ENCODE measurements around the gene CSF3. TPM values are rescaled to one million over a fixed set of nuclear protein-coding genes. Genes with fewer than 3 reads are reported as not detected.

Gene CSF3
- total RNA-seq, 6 experiments from 2014 or later: 0.31 TPM; not detected in 5

- ATAC-seq (peak; percentile 4 to 51 (median 30)), DNase-seq (peak in 1 of 3 donors; percentile 51)
- peaks cover 0 to 63% (median 13%) of the 10 kb centered on the region in 4 donors for H3K36me3 ChIP-seq
- H3K4me1 ChIP-seq: peaks cover 0 to 25% (median 7%) of the 10 kb centered on the region in 4 donors
- no peaks in the 10 kb centered on the region for H3K9me3 ChIP-seq
- 33% methylated on average over 15 of the region's 22 CpGs for WGBS (ENCODE audit: insufficient coverage, low coverage, low lambda C conversion rate, missing lambda C conversion rate)
- H3K4me3 ChIP-seq: no peak overlapping the region
- H3K27ac ChIP-seq: peak overlapping the region in 1 of 3 donors; percentile 12
- TF ChIP-seq, protein P1, sequence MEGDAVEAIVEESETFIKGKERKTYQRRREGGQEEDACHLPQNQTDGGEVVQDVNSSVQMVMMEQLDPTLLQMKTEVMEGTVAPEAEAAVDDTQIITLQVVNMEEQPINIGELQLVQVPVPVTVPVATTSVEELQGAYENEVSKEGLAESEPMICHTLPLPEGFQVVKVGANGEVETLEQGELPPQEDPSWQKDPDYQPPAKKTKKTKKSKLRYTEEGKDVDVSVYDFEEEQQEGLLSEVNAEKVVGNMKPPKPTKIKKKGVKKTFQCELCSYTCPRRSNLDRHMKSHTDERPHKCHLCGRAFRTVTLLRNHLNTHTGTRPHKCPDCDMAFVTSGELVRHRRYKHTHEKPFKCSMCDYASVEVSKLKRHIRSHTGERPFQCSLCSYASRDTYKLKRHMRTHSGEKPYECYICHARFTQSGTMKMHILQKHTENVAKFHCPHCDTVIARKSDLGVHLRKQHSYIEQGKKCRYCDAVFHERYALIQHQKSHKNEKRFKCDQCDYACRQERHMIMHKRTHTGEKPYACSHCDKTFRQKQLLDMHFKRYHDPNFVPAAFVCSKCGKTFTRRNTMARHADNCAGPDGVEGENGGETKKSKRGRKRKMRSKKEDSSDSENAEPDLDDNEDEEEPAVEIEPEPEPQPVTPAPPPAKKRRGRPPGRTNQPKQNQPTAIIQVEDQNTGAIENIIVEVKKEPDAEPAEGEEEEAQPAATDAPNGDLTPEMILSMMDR (IDR thresholded peaks at IDR 0.05): no peak
- TF ChIP-seq POLR2A (IDR thresholded peaks at IDR 0.05): no peak
- H3K27me3 ChIP-seq: no peaks in the 10 kb centered on the region
- intact Hi-C loops (cut with DNase I): no loop called here
Observed at GRCh38 chr17:40025991-40026815, 11.0 kb downstream of the CSF3 start.

DNA sequence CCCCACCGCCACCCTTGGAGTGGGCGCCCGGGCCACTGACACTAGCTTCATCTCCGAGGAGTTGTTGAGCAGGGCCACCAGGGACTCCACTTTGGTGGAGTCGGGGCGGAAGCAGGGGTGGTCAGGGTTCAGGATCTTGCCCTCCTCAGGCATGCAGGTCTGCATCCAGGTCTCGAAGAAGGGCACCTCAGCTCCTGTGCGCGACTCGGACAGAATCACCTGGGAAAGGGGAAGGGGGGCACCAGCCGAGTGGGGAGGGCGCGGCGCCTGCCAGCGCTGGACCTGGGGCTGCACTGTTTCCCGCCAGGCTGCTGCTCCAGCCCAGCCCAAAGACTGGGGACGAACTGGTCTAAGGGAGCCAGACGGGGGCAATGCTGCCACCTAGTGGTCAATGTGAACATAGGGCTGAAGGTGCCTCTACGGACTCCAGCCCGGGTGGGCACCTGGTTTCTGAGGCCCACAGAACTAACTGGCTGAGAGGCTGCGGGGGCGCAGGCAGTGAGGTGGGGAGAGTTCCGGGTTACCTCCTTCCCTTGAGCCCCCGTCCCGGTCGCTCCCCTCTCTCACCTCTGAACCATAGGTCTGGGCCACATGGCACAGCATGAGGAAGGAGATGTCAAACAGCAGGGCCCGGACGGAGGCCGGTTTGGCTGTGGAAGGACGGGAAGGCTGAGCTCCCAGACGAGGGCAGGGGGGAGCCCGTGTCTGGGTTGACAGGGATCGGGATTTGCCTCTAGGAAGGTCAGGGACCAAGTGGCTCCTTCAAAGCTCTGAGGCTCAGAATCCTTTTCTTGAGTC is 11.8 kb downstream of the CSF3 start:
- peaks cover 0 to 61% (median 10%) of the 10 kb centered on the region in 4 donors for H3K36me3 ChIP-seq
- DNase-seq (peak; percentile 81 to 86 (median 86)), ATAC-seq (peak; percentile 89 to 94 (median 90))
- no peak overlapping the region for H3K4me3 ChIP-seq
- H3K4me1 ChIP-seq: peaks cover 0 to 32% (median 10%) of the 10 kb centered on the region in 4 donors
- no peaks in the 10 kb centered on the region for H3K9me3 ChIP-seq
- WGBS (ENCODE audit: insufficient coverage, low coverage, low lambda C conversion rate, missing lambda C conversion rate): 25% methylated on average over 1 of the region's 33 CpGs
- TF ChIP-seq POLR2A (IDR thresholded peaks at IDR 0.05): no peak
- TF ChIP-seq, protein P1 (IDR thresholded peaks at IDR 0.05): peak; percentile 74 to 98 (median 93)
- intact Hi-C loops (cut with DNase I): no loop called here
- no peaks in the 10 kb centered on the region for H3K27me3 ChIP-seq
- H3K27ac ChIP-seq: peak overlapping the region in 1 of 3 donors; percentile 12

DNA sequence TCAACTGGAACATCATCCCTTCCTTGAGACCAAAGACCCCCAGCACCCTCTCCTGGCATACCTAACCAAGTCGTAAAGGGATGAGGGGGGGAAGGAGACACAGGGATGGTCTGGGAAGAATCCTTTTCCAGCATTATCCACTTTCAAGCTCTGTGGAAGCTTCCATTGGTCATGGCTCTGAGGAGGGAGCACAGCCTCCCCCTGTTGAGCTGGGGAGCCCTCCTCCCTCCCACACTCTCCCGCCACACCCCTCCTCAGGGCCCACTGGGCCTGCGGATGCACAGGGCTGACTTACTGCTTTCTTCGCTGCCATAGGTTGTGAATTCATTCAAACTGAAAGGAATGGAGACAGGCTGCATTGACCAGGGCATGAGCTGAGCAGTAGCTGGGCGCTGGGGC is 12.4 kb downstream of the CSF3 start:
- TF ChIP-seq, protein P1 (IDR thresholded peaks at IDR 0.05): no peak
- TF ChIP-seq POLR2A (IDR thresholded peaks at IDR 0.05): no peak
- no peak for DNase-seq
- no peaks in the 10 kb centered on the region for H3K27me3 ChIP-seq
- H3K9me3 ChIP-seq: no peaks in the 10 kb centered on the region
- no peak for ATAC-seq
- no peak overlapping the region for H3K4me3 ChIP-seq
- no peak overlapping the region for H3K27ac ChIP-seq
- 80% methylated on average over 3 of the region's 5 CpGs for WGBS (ENCODE audit: insufficient coverage, low coverage, low lambda C conversion rate, missing lambda C conversion rate)
- peaks cover 0 to 38% (median 12%) of the 10 kb centered on the region in 4 donors for H3K4me1 ChIP-seq
- H3K36me3 ChIP-seq: peaks cover 0 to 55% (median 6%) of the 10 kb centered on the region in 4 donors
- intact Hi-C loops (cut with DNase I): no loop called here

DNA sequence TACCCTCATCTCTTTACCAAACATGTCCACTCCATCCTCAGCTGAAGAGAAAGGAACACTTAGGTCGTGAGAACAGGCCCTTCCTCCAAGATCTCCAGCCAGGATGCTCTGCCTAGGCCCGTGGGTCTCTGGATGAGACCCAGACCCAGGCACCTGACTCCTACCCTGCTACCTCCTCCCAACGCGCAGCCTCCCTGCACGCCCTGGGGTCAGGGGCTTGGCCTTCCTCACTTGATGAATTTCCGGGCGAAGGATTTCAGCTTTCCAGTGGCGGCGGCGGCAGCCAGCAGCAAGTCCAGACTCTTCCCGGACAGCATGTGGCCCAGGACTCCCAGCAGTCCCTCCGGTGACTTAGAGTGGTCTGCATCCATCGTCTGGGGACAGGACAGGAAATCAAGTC is 13.4 kb downstream of the CSF3 start:
- Histone ChIP-seq H3K9me3 (no peaks in the 10 kb centered on the region), H3K27me3 (no peaks in the 10 kb centered on the region), H3K27ac (no peak overlapping the region), H3K4me3 (no peak overlapping the region), H3K36me3 (peaks cover 0 to 52% (median 6%) of the 10 kb centered on the region in 4 donors), H3K4me1 (peaks cover 0 to 38% (median 13%) of the 10 kb centered on the region in 4 donors)
- ATAC-seq (no peak), DNase-seq (no peak)
- TF ChIP-seq, protein P1 (IDR thresholded peaks at IDR 0.05): no peak
- no peak for TF ChIP-seq POLR2A (IDR thresholded peaks at IDR 0.05)
- WGBS (ENCODE audit: insufficient coverage, low coverage, low lambda C conversion rate, missing lambda C conversion rate): no CpG with 5 or more reads among the region's 13 CpGs
- intact Hi-C loops (cut with DNase I): no loop called here
